ENCODE data around the gene ERBB4. TPM values are rescaled to one million over a fixed set of nuclear protein-coding genes. Genes with fewer than 3 reads are reported as not detected.

ERBB4 gene
- total RNA-seq, 2 donors from 2014 or later = not detected

DNA sequence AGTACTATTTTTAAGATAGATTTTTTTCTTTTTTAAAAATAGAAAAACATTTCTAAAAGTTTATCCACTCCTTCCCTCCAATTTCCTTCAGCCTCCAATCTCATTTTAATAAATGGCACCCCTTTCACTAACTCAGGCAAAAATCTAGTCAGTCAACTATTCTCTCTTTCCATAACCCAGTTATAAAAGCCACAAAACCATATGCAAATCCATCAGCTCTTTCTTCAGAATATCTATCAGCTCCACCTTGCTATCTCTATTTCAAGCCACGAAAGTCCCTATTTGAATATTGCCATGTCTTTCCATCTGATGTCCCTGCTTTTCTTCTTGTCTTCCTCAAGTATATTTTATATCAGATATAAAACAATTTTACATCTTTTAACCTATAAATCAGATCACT lies 397.1 kb downstream of the ERBB4 start:
- ATAC-seq (replicated peaks in 1 of 2) = no peak
- H3K4me1 Mint-ChIP-seq (ENCODE audit: low read depth) = no peaks in the 10 kb centered on the region
- H3K9me3 Mint-ChIP-seq = peaks cover 3% of the 10 kb centered on the region in 2 donors
- peaks cover 0 to 1% of the 10 kb centered on the region in 2 donors for H3K36me3 Mint-ChIP-seq (ENCODE audit: insufficient read depth in 2 of 2)
- H3K27me3 Mint-ChIP-seq (ENCODE audit: low read depth) = no peaks in the 10 kb centered on the region
- no peak overlapping the region for H3K4me3 Mint-ChIP-seq
- H3K27ac Mint-ChIP-seq = no peak overlapping the region
- no peak for DNase-seq

GRCh38 chr2:212136216-212136795 lies 402.3 kb downstream of the ERBB4 start:
- ATAC-seq (replicated peaks in 1 of 2) = no peak
- H3K27me3 Mint-ChIP-seq (ENCODE audit: low read depth) = no peaks in the 10 kb centered on the region
- H3K27ac Mint-ChIP-seq = no peak overlapping the region
- H3K4me1 Mint-ChIP-seq (ENCODE audit: low read depth) = no peaks in the 10 kb centered on the region
- no peak overlapping the region for H3K4me3 Mint-ChIP-seq
- no peaks in the 10 kb centered on the region for H3K9me3 Mint-ChIP-seq
- DNase-seq = no peak
- H3K36me3 Mint-ChIP-seq (ENCODE audit: insufficient read depth in 2 of 2) = no peaks in the 10 kb centered on the region

DNA sequence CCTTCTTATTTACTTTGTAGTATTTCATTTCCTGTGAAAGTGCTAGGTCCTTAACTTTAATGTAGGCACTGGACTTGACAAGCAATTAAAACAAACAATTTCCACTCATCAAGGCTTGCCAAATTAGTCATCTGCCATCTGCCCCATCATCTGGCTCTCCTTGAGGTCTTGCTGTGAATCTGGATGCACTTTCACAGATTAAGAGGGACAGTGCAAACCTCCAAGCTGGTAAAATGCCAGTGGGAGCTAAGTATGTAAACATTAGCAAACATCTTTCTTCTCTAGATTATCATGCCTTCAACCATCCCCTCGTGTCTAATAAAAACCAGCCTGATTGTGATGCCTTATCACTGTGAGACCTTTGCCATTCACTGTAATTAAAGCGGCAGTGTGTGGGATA lies 402.9 kb downstream of the ERBB4 start:
- H3K27me3 Mint-ChIP-seq (ENCODE audit: low read depth) = no peaks in the 10 kb centered on the region
- no peaks in the 10 kb centered on the region for H3K9me3 Mint-ChIP-seq
- no peak overlapping the region for H3K4me3 Mint-ChIP-seq
- DNase-seq (no peak), ATAC-seq (replicated peaks in 1 of 2) (no peak)
- H3K4me1 Mint-ChIP-seq (ENCODE audit: low read depth) = no peaks in the 10 kb centered on the region
- no peaks in the 10 kb centered on the region for H3K36me3 Mint-ChIP-seq (ENCODE audit: insufficient read depth in 2 of 2)
- peak overlapping the region; percentile 8 for H3K27ac Mint-ChIP-seq

DNA sequence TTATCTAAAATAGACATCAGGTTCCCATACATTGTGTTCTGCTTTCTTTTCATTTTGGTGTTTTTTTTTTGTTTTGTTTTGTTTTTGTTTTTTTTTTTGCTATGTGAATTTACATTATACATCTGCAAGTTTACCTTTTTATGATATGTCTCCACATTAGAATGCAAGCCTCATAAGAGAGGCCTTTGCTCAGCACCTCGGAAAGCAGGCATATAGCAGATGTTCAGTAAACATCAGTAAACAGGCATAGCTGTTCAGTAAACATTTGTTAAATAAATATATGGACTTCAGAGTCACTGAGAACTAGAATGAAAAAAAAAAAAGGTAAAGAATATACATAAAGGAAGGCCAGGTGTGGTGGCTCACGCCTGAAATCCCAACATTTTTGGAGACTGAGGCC lies 405.3 kb downstream of the ERBB4 start:
- ATAC-seq (replicated peaks in 1 of 2) (no peak), DNase-seq (no peak)
- H3K27me3 Mint-ChIP-seq (ENCODE audit: low read depth) = no peaks in the 10 kb centered on the region
- H3K4me3 Mint-ChIP-seq = no peak overlapping the region
- H3K9me3 Mint-ChIP-seq = no peaks in the 10 kb centered on the region
- H3K4me1 Mint-ChIP-seq (ENCODE audit: low read depth) = no peaks in the 10 kb centered on the region
- H3K27ac Mint-ChIP-seq = no peak overlapping the region
- no peaks in the 10 kb centered on the region for H3K36me3 Mint-ChIP-seq (ENCODE audit: insufficient read depth in 2 of 2)

DNA sequence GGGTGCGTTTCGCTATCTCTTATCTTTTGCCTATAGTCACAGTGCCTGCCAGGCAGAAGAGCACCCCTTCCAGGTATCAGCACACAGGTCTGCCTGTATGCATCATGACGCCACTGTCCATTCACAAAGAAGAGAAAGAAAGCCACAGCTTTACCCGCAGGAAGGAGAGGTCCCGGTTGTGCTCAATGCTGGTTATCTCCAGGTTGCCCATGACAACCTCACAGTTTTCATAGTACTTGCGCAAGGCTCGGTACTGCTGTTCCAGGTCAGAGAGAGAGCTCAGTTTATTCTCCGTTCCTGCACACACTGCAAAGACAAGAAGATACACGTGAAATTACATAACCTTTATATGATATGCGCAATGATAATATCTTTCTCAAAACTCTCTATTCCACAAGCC lies 414.0 kb downstream of the ERBB4 start:
- Mint-ChIP-seq H3K27me3 (ENCODE audit: low read depth) (no peaks in the 10 kb centered on the region), H3K4me1 (ENCODE audit: low read depth) (no peaks in the 10 kb centered on the region), H3K9me3 (peaks cover 1 to 3% of the 10 kb centered on the region in 2 donors), H3K4me3 (no peak overlapping the region), H3K36me3 (ENCODE audit: insufficient read depth in 2 of 2) (no peaks in the 10 kb centered on the region), H3K27ac (no peak overlapping the region)
- ATAC-seq (replicated peaks in 1 of 2) (no peak), DNase-seq (no peak)

GRCh38 chr2:212119591-212119990 lies 419.0 kb downstream of the ERBB4 start:
- H3K4me3 Mint-ChIP-seq = no peak overlapping the region
- no peaks in the 10 kb centered on the region for H3K27me3 Mint-ChIP-seq (ENCODE audit: low read depth)
- H3K9me3 Mint-ChIP-seq = peaks cover 0 to 3% of the 10 kb centered on the region in 2 donors
- H3K36me3 Mint-ChIP-seq (ENCODE audit: insufficient read depth in 2 of 2) = no peaks in the 10 kb centered on the region
- no peak for DNase-seq
- ATAC-seq (replicated peaks in 1 of 2) = no peak
- no peak overlapping the region for H3K27ac Mint-ChIP-seq
- no peaks in the 10 kb centered on the region for H3K4me1 Mint-ChIP-seq (ENCODE audit: low read depth)

GRCh38 chr2:212117926-212118325 lies 420.7 kb downstream of the ERBB4 start:
- Mint-ChIP-seq H3K4me1 (ENCODE audit: low read depth) (no peaks in the 10 kb centered on the region), H3K27ac (no peak overlapping the region), H3K4me3 (no peak overlapping the region), H3K36me3 (ENCODE audit: insufficient read depth in 2 of 2) (no peaks in the 10 kb centered on the region), H3K27me3 (ENCODE audit: low read depth) (no peaks in the 10 kb centered on the region), H3K9me3 (peaks cover 0 to 3% of the 10 kb centered on the region in 2 donors)
- DNase-seq (no peak), ATAC-seq (replicated peaks in 1 of 2) (no peak)

- Mint-ChIP-seq H3K4me3 (no peak overlapping the region), H3K4me1 (ENCODE audit: low read depth) (no peaks in the 10 kb centered on the region), H3K9me3 (peaks cover 2% of the 10 kb centered on the region in 2 donors), H3K27me3 (ENCODE audit: low read depth) (no peaks in the 10 kb centered on the region), H3K36me3 (ENCODE audit: insufficient read depth in 2 of 2) (no peaks in the 10 kb centered on the region), H3K27ac (no peak overlapping the region)
- ATAC-seq (replicated peaks in 1 of 2) (no peak), DNase-seq (no peak)
These were observed 424.1 kb downstream of the ERBB4 start for GRCh38 chr2:212114489-212114888.

DNA sequence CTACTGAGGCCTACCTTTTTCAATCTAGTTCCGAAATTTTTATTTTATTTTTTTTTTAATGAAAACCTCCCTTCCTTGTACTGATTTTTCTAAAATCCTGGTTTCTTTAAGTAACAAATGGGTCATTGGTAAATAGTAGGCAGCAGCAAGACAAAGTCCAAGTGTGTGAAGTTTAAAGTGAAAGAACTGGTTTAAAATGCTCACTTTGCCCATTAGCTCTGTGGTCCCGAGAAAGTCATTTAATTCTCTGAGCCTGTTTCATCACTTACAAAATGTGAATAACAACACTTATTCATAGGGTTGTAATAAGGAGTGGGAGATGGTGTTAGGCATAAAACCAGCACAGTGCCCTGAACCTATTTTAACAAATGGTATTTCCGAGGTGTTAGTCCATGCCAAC lies 426.2 kb downstream of the ERBB4 start:
- H3K27ac Mint-ChIP-seq = no peak overlapping the region
- H3K4me3 Mint-ChIP-seq = no peak overlapping the region
- no peaks in the 10 kb centered on the region for H3K27me3 Mint-ChIP-seq (ENCODE audit: low read depth)
- H3K36me3 Mint-ChIP-seq (ENCODE audit: insufficient read depth in 2 of 2) = no peaks in the 10 kb centered on the region
- DNase-seq (no peak), ATAC-seq (replicated peaks in 1 of 2) (no peak)
- peaks cover 2 to 6% of the 10 kb centered on the region in 2 donors for H3K9me3 Mint-ChIP-seq
- H3K4me1 Mint-ChIP-seq (ENCODE audit: low read depth) = no peaks in the 10 kb centered on the region

DNA sequence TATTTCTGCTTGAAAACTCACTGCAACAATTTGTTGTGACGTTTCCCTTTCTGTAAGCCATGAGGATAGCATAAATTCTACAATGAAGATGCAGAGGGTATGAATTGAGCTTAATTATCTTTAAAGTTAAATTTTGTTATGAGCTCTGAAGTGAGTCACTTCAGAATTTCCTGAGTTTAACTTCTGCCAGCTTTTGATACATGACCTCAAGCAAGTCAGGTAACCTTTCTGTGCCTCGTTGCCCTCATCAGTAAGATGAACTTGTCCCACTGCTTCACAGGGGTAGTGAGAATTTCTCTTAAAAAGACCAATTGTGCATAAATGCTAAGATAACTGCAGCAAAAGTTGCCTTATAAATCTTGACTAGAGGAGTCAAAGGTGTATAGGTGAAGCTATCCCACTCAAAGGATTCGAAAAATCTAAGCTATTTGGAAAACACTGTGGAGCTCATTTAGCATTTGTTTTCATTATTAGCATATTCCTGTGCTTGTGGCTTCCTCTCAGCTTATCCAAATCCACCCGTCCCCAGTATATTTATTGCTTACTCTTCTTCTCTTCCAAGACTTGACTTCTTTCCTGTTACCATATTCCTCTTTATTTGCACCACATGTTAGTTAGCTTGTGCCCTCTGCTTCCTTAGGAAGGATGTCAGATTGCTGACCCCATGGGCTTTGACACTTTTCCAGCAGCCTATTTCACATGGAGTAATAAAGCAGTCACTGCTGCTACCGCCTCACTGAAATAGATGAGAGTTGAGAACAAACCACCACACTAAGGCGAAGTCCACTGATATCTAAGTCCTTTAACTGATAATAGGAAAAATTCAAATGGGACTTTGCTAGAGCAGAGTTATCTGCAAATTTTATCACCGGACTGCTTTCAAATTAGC lies 428.6 kb downstream of the ERBB4 start:
- no peak overlapping the region for H3K27ac Mint-ChIP-seq
- no peak for ATAC-seq (replicated peaks in 1 of 2)
- DNase-seq = no peak
- H3K36me3 Mint-ChIP-seq (ENCODE audit: insufficient read depth in 2 of 2) = peaks cover 0 to 2% of the 10 kb centered on the region in 2 donors
- no peaks in the 10 kb centered on the region for H3K27me3 Mint-ChIP-seq (ENCODE audit: low read depth)
- no peaks in the 10 kb centered on the region for H3K4me1 Mint-ChIP-seq (ENCODE audit: low read depth)
- peaks cover 7 to 8% of the 10 kb centered on the region in 2 donors for H3K9me3 Mint-ChIP-seq
- H3K4me3 Mint-ChIP-seq = no peak overlapping the region

DNA sequence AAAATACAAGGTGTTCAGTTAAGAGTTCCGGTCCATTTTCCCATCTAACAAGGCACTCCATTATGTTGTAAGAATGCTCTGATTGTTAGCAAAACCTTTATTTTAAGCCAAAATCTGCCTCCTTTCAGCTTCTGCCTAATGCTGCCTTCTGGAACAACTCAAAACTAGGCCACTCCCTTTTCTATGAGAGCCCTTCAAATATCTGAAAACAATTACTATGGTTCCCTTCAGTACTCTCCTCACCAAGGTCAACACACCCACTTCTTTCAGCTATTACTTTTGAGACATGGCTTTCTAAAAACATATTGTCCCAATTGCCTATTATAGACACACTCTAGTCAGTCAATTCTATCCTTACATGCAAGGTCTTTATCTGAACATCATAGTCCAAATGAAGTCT lies 429.4 kb downstream of the ERBB4 start:
- DNase-seq = no peak

GRCh38 chr2:212107989-212108388 lies 430.6 kb downstream of the ERBB4 start:
- no peak overlapping the region for H3K27ac Mint-ChIP-seq
- no peak overlapping the region for H3K4me3 Mint-ChIP-seq
- peaks cover 0 to 2% of the 10 kb centered on the region in 2 donors for H3K36me3 Mint-ChIP-seq (ENCODE audit: insufficient read depth in 2 of 2)
- H3K4me1 Mint-ChIP-seq (ENCODE audit: low read depth) = no peaks in the 10 kb centered on the region
- ATAC-seq (replicated peaks in 1 of 2) (no peak), DNase-seq (no peak)
- no peaks in the 10 kb centered on the region for H3K27me3 Mint-ChIP-seq (ENCODE audit: low read depth)
- H3K9me3 Mint-ChIP-seq = peaks cover 7 to 8% of the 10 kb centered on the region in 2 donors

More for the DNA sequence above, 429.4 kb downstream of the ERBB4 start:
- no peak for ATAC-seq (replicated peaks in 1 of 2)
- Mint-ChIP-seq H3K9me3 (peaks cover 7 to 8% of the 10 kb centered on the region in 2 donors), H3K27ac (no peak overlapping the region), H3K4me1 (ENCODE audit: low read depth) (no peaks in the 10 kb centered on the region), H3K36me3 (ENCODE audit: insufficient read depth in 2 of 2) (peaks cover 0 to 2% of the 10 kb centered on the region in 2 donors), H3K27me3 (ENCODE audit: low read depth) (no peaks in the 10 kb centered on the region), H3K4me3 (no peak overlapping the region)

DNA sequence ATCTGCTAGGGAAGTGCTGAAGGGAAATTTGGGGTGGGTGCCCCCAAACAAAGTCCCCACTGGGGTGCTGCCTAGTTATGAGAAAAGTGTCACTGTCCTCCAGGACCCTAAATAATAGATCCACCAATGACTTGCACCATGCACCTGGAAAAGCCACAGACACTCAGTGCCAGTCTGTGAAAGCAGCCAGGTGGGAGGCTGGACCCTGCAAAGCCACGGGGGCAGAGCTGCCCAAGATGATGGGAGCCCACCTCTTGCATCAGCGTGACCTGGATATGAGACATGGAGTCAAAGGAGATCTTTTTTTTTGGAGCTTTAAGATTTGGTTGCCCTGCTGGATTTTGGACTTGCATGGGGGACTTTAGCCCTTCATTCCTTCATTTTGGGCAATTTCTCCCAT lies 431.6 kb downstream of the ERBB4 start:
- DNase-seq (no peak), ATAC-seq (replicated peaks in 1 of 2) (no peak)
- no peaks in the 10 kb centered on the region for H3K27me3 Mint-ChIP-seq (ENCODE audit: low read depth)
- H3K9me3 Mint-ChIP-seq = peaks cover 7 to 11% of the 10 kb centered on the region in 2 donors
- no peak overlapping the region for H3K4me3 Mint-ChIP-seq
- H3K36me3 Mint-ChIP-seq (ENCODE audit: insufficient read depth in 2 of 2) = peaks cover 0 to 2% of the 10 kb centered on the region in 2 donors
- no peaks in the 10 kb centered on the region for H3K4me1 Mint-ChIP-seq (ENCODE audit: low read depth)
- H3K27ac Mint-ChIP-seq = no peak overlapping the region

Measured in activated T-cell treated with anti-CD3 and anti-CD28 coated beads, Interleukin-2, amount 50 U/mL, for 72 hours (primary cell).